Activated T-cell treated with anti-CD3 and anti-CD28 coated beads for 1 hour (primary cell): ENCODE data around the gene BTBD18.
A peak's percentile ranks its signal among the peaks of the same experiment; 100 is the strongest.

ENCODE experiments used
- DNase-seq: peaks from one replicate; pipeline ENCODE4 v3.0.0-alpha.2; 2020; ENCODE audit warnings: low read depth

The BTBD18 gene

DNA sequence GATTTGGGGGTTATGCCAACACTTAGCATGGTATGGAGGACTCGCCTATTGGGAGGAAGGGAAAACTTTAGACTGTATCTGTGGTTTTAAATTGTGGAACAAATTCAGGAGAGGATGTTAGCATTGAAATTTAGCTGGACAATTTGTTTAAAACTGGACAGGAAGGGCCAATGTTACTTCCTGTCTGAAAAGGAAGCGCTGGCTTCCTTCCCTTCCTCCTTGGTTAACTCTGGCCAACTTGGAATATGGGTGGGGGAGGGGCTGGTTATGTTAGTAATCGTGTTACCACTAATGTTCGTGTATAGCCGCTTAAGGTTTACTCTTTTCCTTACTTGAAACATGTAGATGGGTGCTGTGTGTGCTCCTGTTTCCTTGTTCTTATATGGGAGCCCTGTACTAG, 23.9 kb upstream of the BTBD18 start:
- no peak for DNase-seq

GRCh38 chr11:57773026-57773598, 21.5 kb upstream of the BTBD18 start:
- no peak for DNase-seq

DNA sequence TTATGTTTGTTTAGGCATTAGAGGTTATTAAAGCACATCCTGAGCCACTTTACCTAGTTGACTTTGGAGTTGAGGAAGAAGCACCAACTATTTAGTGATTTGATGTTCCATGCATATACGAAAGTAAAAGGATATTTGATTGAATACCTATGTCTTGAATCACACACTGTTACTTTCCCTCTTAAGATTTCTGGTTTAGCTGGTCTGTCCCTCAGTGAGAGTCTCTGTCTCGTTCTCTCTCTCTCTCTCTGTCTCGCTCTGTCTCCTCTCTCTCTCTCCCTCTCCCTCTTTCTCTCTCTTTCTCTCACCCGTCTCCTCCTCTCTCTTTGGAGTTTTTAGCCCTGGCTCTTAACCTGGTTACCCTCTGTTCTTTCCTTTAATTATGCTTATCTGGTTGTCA, 20.9 kb upstream of the BTBD18 start:
- no peak for DNase-seq

DNA sequence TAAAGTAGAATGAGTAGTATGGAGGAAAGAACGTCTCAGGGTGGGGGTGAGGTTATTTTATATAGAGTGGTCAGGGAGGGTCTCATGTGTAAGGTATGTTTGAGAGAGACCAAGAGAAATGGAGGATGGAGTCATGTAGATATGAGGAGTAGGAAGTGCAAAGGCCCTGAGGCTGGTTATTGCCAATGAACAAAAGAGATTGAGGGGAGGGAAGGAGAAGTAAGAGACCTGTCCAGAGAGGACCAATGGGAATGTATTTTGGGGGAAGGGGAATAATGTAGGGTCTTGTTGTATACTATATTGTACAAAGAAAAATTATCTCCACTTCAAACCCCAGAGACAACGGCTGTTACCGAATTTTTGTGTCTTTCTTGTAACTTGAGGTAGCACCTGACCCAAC, 19.7 kb upstream of the BTBD18 start:
- no peak for DNase-seq

DNA sequence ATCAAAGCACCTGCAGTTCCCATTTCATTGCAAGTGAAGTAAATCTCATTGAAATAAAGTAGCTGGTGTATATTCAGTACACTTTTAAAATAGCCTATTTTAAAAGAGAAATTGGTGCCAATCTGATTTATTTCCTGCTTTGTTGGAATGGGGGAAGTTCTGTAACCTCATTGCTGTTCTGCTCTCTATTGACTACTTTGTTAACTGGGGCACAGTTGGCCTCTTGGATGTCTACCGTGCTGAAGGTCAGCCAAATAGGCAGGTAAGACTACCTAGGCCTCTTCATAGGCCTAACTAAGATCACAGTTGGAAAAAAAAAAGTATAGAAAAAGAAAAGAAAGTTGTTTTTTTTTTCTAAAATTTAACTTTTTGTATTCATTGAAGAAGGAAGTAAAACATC, 19.2 kb upstream of the BTBD18 start:
- no peak for DNase-seq

DNA sequence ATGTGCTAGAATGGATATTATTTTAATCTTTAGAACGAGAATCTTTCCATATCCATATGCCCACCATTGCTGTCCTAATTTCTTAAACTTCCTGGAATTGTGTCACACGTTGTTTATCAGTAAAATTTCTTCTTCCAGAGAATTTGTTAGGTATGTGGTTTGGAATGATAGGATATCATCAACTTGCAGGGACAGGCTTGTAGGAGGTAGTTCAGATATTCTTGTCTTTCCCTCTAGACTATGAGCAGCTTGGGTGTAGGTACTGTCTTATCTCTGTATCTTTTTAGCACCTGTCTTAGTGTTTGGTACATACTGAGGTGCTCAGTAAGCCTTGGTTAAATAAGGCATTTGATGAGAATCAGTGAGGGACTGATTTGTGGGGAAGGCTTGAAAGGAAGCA, 13.4 kb upstream of the BTBD18 start:
- no peak for DNase-seq

GRCh38 chr11:57764566-57764965, 12.9 kb upstream of the BTBD18 start:
- no peak for DNase-seq

DNA sequence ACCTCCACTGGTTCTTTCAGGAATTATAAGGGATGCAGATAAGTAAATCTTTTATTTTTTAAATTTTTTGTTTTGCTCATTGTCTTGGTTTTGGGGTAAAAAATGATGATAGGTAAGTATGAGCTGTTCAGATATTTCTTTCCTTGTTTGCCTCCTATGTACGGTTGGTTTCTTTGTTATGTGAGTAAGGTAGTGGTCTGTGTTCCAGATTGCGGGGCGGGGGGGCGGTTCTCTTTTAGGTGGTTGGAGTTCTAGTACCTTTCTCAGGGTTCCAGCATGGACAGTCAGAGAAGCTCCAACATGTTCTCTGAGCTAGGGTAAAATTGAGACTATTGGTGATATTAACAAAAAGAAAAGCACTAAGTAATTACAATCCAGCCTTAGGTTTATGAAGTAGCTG, 12.4 kb upstream of the BTBD18 start:
- DNase-seq: no peak

GRCh38 chr11:57763568-57763967, 11.9 kb upstream of the BTBD18 start:
- no peak for DNase-seq

DNA sequence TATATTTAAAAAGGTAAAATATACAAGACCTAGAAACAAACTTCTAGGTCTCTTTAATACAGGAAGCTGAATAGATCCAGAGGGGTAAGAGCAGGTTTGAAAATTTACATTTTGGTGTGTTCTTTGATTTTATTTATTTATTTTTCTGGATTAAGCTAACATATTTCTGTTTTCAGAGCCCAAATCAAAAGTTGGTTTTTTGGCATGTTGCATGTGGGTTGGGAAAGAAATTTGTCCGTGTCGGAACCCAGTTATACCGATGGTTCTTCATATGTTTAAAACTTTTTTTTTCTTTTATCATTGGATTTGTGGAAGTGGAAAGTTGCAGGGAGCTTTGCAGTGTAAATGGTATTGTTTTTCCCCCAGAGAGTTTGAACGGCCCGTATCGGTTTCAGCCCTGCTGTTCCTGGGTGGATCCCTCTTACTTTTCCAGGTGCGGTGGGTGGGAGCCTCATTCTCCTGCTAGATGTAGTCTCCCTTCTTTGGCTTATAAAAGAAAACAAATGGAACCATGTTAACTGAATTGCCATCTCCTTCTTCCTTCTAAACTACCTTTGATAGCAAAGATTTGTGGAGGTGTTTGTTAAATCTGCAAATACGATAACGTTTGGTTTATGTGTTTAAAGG, 10.7 kb upstream of the BTBD18 start:
- no peak for DNase-seq

DNA sequence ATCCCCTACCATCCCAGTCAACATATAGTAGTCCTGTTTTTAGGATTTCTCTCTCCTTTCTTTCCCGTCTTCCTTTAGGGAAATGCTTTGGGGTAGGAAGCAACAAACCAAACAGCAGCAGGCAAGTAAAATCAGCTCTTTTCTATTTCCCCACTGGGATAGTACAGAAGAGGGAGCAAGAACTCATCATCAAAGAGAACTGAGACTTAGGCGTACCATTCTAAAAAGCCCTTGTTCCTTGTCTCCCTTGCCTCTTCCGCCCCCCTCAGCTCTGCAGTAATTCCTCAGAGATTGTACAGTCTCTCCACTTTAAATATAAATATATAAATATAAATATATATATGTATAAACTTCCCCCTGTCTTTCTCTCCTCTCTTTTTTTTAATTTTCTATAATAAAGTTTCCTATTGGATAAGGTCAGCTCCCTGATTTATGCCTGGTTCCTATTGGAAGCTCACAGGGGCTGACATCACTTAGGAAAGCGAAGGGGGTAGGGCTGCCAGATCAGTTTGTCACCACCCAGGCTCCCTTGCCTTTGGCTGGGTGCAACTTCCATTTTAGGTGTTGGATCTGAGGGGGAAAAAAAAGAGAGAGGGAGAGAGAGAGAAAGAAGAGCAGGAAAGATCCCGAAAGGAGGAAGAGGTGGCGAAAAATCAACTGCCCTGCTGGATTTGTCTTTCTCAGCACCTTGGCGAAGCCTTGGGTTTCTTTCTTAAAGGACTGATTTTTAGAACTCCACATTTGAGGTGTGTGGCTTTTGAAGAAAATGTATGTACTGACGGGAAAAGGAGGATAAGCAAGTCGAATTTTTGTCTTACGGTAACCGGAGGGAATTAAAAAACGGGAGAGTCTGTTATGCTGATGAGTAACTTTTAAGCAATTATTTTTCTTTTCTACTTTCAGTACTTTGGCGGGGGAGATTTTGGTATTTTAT, 9.9 kb upstream of the BTBD18 start, which contains the start of gene CTNND1:
Gene CTNND1 (plus strand): TSS at position 502 of the 934 bp plus-strand sequence. CDS start 29,677 bp downstream, outside the sequence.
- DNase-seq: no peak

GRCh38 chr11:57758174-57758573, 6.6 kb upstream of the BTBD18 start:
- DNase-seq: no peak

- no peak for DNase-seq
Observed at GRCh38 chr11:57752954-57753353, 1.3 kb upstream of the BTBD18 start.

DNA sequence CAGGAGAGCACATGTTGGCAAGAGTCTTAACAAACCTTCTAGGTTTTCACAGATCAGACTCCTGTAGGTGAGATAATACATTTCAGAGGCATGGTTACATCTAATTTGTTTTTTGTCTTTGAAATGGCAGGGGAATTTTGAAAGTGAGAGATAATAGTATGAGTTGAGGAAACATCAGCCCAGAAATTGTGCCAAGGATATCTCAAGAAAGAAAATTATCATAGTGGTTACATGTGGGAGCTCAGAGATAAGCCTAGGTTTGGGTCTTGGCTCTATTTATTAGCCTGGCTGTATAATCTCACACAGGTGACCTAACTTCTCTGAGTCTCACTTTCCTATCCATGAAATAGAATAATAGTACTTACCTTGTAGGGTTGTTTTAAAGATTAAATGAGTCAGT, 443 bp downstream of the BTBD18 start:
- DNase-seq: no peak

GRCh38 chr11:57746920-57747319, 4.7 kb downstream of the BTBD18 start:
- DNase-seq: no peak

GRCh38 chr11:57745206-57745605, 6.4 kb downstream of the BTBD18 start:
- DNase-seq: no peak

DNA sequence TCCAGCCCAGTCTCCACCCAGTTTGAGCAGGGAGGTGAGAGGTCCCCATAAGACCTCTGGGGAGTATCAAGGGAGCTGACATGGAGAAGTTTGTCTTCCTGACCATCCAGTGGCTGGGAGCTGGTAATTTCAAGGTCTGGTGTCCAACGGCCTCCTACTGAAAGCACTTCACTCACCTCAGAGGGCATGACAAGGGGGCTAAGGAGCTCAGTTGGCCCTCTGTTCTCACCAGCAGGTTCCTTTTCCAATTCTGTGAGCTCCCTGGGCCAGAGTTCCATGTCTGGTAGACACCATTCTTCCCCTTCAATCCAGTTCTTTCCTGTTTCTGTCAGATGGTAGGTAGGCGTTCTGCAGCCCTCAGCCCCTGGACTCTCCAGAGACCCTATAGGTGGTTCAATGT, 7.3 kb downstream of the BTBD18 start:
- no peak for DNase-seq

DNA sequence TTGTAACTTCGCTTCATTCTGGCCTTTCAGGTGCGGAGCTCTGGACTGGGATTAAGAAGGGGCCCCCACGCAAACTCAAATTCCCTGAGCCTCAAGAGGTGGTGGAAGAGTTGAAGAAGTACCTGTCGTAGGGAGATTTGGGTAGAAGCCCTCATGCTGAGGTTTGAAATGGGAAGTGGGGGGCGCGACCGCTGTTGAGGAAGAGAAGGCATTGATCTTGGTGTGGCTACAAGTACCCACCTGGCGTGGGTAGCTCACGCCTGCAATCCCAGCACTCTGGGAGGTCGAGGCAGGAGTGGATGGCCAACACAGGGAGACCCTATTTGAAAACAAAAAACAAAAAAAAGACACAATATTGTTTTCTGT, 9.5 kb downstream of the BTBD18 start:
- no peak for DNase-seq

DNA sequence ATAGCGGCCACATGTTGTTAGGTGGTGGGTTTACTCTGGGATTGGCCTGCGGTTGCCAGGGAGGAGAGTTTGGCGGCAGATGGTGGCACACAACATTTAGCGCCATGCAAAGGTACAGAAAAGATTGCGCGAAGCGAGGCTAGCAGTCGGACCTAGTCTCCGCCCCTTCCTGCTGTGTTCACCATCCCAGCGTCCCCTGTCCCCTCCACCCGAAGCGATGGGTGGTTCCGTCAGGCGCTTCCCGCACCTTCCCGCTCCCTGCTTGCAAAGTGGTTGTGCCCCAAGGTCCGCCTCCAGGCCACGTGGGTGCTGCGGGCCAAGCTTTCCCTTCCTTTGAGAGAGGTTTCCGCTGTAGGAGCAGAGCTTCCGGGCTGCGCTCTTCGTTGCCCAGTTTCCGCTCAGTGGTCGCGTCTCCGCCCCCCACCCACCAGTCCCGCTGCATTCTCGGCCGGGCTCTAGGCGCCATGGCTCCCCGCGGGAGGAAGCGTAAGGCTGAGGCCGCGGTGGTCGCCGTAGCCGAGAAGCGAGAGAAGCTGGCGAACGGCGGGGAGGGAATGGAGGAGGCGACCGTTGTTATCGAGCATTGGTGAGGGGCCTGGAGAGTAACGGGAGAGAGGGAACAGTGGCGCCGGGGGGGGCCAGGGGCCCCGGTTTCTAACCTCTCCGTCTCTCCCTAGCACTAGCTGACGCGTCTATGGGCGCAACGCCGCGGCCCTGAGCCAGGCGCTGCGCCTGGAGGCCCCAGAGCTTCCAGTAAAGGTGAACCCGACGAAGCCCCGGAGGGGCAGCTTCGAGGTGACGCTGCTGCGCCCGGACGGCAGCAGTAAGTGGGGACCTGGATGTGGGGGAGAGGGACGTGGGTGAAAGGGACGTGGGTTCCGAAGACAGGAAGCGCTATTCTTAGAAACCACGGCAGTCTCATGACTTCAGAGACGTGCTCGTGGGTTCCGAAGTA, 10.2 kb downstream of the BTBD18 start, which contains the start of gene SELENOH:
Gene SELENOH (plus strand): TSS at position 360 of the 955 bp plus-strand sequence. CDS start 105 bp downstream, at position 465.
- DNase-seq: peak; percentile 80

DNA sequence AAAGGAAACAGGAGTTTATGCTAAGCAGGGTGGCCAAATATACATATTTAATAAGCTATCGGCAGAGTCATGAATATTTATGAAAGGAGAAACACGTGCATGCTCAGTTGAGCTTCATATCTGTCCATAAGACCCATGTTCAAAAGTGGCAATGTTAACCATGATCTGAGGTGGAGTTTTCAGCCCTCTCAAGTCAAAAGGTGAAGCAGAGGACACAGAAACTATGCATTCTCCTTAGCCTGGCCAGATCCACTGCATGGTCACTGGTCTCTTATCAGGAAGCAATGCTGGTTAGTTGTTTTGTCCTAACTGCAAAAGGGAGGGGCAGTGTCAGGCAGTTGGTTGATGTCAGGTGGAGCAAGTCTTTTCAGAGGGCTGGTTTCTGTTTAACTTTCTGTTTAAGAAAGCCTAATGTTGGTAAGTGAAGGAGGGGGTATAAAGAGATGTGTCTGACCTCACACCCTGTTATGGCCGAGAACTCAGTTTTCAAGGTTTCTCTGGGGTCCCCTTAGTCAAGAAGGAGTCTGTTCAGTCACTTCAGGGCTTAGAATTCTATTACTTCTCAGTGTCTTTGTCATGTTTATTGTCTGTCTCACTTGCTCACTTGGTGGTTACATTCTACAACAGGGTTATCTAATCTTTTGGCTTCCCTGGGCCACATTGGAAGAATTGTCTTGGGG, 15.9 kb downstream of the BTBD18 start:
- no peak for DNase-seq

GRCh38 chr11:57732661-57733060, 19.0 kb downstream of the BTBD18 start:
- no peak for DNase-seq
